Fibroblast of the aortic adventitia (primary cell): Measurements from ENCODE around the gene PPP1R3F. TPM values are rescaled to one million over a fixed set of nuclear protein-coding genes. Genes with fewer than 3 reads are reported as not detected.

Experiments
- DNase-seq: peaks from one replicate; pipeline ENCODE4 v3.0.0-alpha.2; 2010; ENCODE audit warnings: low read depth
- H3K4me3 ChIP-seq: 2 replicates; pipeline ENCODE4 v1.5.1; 2011; ENCODE audit warnings: low read depth, mild to moderate bottlenecking, control low read depth, low read length, moderate library complexity
- CTCF ChIP-seq: IDR thresholded peaks from 2 replicates; pipeline ENCODE4 v1.5.1; 2011; ENCODE audit warnings: mild to moderate bottlenecking, low read length, control low read depth, inconsistent platforms; ENCODE audit not compliant: insufficient read depth
- total RNA-seq: library from RNA; depleted of rRNA; stranded (reverse); fragments of >200 nt; gene quantifications from 2 replicates; pipeline ENCODE4 v1.2.3, GENCODE V29; 2012; ENCODE audit warnings: low replicate concordance

PPP1R3F gene
- total RNA-seq, 1 donor, result 4.2 TPM

- H3K4me3 ChIP-seq, result no peak overlapping the region
- no peak for DNase-seq
- TF ChIP-seq CTCF, result no peak
These were observed 13.2 kb upstream of the PPP1R3F start for GRCh38 chrX:49256268-49256995.

GRCh38 chrX:49257074-49257790, 12.4 kb upstream of the PPP1R3F start:
- no peak for TF ChIP-seq CTCF
- no peak overlapping the region for H3K4me3 ChIP-seq
- DNase-seq, result no peak

GRCh38 chrX:49257846-49258748, 11.5 kb upstream of the PPP1R3F start:
- no peak overlapping the region for H3K4me3 ChIP-seq
- DNase-seq, result no peak

GRCh38 chrX:49258749-49259124, 10.9 kb upstream of the PPP1R3F start:
- no peak for TF ChIP-seq CTCF
- DNase-seq, result no peak
- no peak overlapping the region for H3K4me3 ChIP-seq

More at GRCh38 chrX:49257846-49258748, 11.5 kb upstream of the PPP1R3F start:
- no peak for TF ChIP-seq CTCF

- H3K4me3 ChIP-seq, result no peak overlapping the region
- TF ChIP-seq CTCF, result no peak
- no peak for DNase-seq
These were observed 9.2 kb upstream of the PPP1R3F start for GRCh38 chrX:49260221-49260985.

- no peak for DNase-seq
- TF ChIP-seq CTCF, result no peak
- no peak overlapping the region for H3K4me3 ChIP-seq
These were observed 7.0 kb upstream of the PPP1R3F start for GRCh38 chrX:49262603-49263002.
